ENCODE measurements around the gene SLC4A4.

SLC4A4 gene

DNA sequence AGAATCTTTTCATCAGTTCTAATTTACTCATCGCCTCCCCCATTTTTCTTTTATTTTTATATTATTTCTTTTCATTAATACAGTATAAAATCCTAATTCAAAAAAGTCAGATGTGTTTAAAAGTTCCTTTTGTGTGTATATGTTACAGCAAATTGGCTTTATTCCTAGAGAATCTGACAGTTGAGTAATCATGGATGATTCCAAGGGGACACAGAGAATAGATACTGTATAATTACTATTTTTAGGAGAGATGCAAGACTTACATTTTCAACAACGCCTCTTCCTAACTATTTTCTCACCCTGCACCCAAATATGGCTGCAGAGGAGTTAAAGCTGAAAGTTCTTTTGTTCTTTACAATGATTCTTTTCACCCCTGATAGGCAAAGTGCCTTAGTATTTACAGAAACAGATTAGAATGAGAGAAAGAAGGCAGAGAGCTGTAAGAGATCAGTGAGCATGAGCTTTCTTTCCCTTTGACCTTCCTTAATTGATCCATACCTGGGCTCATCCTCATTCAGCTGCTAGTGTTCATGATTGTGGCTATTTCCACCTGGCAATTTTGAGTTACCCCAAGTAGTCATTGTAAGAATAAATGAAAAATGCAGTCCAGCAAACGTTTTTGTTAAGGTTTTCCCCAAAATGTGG, 210.8 kb downstream of the SLC4A4 start:
- DNase-seq, result no peak

DNA sequence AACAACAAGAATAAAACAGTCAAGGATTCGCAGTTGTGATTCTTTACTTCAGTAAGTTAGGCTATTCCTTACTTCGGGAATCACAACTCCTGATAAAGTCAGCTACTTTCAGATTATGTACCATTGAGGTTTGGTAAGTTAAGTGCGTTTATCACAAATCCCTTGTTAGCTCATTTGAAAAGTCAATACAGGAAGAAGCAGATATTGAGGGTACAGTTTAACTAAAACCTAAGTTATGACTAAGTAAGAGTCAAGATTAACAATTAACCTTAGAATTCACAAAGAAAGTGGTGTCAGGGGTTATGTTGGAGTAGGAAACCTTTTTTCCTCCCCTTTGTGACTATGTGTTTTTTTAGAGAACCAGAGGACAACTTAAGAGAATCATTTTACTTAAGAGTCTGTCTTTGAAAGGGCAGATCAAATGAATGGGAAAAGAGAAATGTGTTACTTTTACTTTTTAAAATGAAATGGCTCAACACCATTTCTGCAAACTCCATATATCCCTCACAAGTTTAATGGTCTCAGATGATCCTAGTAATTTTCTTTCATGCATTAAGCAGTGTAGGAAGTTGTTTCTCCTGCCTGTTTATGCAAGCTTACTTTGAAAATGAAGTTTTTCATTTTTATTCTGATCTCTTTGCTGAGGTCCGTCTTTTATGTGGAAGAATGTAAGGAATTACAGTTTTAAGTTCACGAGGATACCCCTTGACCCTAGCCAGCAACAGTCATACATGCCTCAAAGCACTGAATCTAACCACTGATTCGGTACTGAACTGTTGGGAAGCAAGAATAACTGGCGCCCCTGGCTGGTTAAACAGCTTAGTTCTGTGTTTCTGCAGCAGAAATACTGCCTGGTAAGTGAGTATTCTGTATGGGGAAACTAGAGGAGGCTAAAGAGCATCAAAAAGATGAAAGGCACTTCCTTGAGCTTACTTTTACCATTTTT, 211.7 kb downstream of the SLC4A4 start:
- no peak for DNase-seq

DNA sequence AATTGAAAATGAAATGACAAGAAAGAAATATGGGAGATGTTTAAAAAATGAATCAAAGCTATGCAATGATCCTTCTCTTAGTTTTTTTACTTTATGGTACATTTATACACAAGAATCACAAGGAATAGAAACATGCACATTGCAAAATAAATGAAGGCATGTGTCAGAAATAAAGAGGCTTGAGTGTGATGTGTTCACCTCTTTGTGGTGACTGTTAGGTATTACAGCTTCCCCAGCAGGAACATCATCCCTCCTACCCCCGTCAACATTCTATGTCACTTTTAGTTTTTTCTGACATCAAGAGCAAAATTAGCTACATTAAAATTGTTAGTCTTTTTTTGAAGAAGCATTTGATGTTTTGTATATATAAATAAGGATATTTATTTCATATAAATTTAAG, 214.8 kb downstream of the SLC4A4 start:
- no peak for DNase-seq

DNA sequence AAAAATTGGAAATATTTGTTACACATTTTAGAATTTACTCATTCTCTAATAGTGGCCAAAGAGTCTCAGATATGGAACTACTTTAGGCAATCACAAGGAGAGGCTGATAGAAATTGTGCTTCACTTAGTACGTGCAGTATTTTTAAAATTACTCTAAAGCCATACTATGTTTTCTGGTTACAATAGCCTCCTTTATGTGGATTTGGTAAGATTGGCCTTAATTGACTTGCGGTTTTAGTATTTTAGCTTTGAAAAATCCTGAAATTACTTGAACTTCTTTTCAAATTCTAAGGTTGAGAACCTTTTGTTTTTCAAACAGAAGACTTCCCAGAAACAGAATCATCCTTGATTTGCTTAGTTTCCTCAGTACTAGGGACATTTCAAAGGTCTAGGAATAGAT, 215.2 kb downstream of the SLC4A4 start:
- DNase-seq, result no peak

- no peak for DNase-seq
Measured at GRCh38 chr4:71558248-71558647, 219.4 kb downstream of the SLC4A4 start.

DNA sequence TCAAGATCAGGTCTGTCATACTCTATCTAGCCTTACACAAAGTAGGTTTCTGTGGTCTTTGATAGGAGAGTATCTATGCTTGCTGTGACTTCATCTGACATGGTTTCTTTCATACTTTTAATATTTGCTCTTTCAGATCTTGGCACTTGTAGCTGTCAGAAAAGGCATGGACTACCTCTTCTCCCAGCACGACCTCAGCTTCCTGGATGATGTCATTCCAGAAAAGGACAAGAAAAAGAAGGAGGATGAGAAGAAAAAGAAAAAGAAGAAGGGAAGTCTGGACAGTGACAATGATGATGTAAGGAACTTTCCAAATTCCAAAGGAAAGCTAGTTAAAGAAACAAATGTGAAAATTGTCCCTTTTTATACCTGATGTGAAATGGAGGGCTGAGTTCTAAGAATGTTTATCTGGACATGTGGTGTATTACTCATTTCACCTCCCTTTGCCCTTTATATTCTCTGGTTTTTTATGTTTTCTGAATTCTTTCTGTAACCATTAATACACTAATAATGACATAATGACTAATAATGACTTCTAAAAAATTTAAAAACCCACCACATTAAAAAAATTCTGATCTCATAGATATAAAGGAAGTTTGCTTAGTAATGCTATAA, 221.2 kb downstream of the SLC4A4 start:
- no peak for DNase-seq

DNA sequence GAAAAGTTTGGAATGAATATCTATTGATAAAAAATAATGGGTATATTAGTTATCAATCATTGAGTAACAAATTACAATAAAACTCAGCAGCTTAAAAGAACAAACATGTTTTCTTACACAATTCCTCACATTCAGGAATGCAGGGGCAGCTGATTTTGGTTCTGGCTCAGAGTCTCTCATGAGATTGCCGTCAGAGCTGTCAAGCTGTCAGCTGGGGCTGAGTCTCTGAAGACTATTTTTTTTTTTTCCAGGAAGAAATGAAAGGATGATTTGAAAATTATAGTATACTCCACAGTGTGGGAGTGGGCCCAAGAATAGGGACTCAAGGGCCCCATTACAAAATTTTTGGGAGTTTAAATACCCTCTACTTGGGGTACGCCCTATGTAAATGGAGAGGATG, 226.0 kb downstream of the SLC4A4 start:
- DNase-seq, result no peak

DNA sequence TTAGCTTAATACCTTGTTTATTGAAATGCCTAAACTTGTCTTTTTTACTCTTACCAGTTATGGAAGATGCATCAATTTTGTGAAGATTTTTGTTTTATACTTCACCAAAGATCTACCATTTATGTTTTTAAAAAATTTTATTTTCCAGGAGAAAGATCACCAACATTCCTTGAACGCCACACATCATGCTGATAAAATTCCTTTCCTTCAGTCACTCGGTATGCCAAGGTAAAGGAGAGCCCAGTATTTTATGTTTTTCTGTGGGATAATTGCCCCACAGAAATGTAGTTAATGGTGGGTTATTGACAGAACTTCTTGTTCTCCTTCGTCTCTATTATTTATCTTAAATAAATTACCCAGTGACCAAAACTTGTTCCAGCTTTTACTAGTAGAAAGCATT, 228.0 kb downstream of the SLC4A4 start:
- DNase-seq, result no peak

GRCh38 chr4:71568131-71568530, 229.3 kb downstream of the SLC4A4 start:
- DNase-seq, result no peak

DNA sequence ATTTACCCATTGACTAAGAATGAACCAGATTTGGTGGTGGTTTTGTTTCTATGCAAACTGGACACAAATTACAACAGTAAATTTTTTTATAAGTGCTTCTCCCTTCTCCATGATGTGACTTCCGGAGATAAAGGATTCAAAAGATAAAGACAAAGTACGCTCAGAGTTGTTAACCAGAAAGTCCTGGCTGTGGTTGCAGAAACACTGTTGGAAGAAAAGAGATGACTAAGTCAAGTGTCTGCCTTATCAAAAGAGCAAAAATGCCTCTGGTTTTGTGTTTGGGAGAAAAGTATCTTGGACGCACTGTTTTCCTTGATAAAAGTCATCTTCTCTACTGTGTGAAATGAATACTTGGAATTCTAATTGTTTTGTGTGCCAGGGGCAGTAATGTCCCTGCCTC, 231.7 kb downstream of the SLC4A4 start:
- no peak for DNase-seq

DNA sequence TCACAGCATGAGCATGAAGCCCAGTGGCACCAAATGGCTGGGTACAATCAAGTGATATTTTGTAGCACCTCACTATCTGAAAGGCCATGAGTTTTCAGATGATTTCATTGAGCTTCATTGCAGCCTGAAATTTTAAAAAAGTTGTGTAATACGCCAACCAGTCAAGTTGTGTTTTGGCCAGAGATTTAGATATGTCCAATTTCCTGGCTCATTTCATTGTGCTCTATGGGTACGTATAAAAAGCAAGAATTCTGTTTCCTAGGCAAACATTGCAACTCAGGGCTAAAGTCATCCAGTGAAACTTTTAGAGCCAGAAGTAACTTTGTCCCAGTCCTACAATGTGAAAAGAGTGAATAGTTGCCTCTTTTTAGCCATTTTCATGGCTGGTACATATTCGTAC, 232.5 kb downstream of the SLC4A4 start:
- no peak for DNase-seq

- no peak for DNase-seq
Measured at GRCh38 chr4:71583971-71584370, 245.2 kb downstream of the SLC4A4 start.

DNA sequence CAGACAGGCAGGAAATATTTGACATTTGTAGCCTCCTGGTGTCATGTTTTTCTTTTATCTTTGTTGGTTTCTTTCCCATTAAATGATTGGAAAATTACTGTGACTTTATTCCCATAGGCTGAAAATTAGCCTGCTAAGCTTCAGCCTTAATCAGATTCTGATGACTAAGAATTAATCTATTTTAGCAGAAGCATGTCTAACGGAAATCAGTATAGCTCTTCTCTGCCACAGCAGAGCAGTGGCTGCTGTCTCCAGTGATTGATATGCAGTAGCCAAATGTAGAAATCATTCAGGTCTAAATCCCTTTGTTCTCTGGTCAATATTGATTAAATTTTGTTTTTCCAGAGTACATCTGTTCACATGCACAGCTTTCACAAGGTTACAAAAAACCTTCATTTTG, 245.8 kb downstream of the SLC4A4 start:
- no peak for DNase-seq

GRCh38 chr4:71586087-71586763, 247.4 kb downstream of the SLC4A4 start:
- DNase-seq, result no peak

- DNase-seq, result no peak
Measured at GRCh38 chr4:71587995-71588394, 249.2 kb downstream of the SLC4A4 start.

- DNase-seq, result no peak
Measured at GRCh38 chr4:71592793-71593192, 254.0 kb downstream of the SLC4A4 start.

DNA sequence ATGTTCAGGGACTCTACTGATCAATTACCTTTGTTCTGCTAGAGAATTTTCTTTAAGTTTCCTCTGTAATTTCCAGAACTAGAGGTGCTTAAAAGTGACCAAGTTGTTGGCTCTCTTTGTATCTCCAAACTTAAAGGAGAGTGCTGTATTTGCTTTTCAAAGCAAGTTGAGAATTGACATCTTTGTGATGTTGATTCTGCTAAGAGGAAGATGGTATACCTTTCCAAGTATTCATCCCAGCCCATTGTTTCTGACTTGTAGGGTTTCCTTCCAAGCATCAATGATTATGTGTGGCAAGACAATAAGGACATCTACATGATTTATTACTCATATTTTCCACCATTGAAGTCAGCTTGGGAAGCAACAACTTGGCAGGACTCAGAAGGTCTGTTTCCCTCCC, 254.5 kb downstream of the SLC4A4 start:
- no peak for DNase-seq

DNA sequence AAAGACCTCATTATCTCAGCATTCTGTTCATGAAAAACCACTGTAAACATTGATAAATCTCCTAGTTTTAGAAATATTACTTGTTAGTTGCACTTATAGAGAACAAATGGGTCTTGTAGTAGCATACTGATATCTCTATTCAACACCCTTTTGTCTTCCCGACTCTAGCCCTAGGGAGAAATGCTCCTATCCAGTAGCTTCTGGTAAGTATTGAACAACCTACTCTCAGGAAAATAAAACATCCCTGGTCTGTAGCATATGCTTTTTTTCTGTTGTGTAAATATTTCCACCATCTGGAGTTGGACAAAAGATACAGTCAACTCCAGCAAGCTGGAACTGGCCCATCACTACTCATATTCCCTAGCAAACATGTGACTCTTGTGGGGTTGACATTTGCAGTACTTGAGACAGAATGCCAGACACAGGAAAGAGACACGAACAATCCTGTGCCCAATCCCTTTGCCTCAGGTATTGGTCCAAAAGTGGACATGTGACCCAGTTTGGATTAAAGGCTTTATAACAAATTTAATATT, 256.8 kb downstream of the SLC4A4 start:
- no peak for DNase-seq

- DNase-seq, result no peak
Measured at GRCh38 chr4:71599578-71599977, 260.8 kb downstream of the SLC4A4 start.

GRCh38 chr4:71602289-71602900, 263.6 kb downstream of the SLC4A4 start:
- DNase-seq, result no peak

DNA sequence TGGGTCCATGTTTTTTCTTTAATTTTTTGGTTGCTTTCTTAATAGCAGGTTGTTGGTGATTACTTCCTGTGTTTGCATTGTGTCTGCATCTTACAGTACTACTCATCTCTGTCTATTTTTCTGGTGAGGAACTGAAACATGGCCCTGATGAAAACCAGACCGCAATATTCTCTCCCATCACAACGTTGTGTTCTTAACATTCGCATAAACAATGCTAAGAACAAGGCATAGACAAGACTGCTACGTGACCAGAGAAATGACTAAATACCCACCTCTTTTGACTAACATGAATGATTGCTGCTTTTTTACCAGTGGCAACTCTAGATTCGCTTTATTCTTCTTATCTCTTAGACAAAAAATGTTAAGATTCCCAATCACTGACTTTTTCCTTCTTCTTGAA, 266.0 kb downstream of the SLC4A4 start:
- DNase-seq, result no peak

DNA sequence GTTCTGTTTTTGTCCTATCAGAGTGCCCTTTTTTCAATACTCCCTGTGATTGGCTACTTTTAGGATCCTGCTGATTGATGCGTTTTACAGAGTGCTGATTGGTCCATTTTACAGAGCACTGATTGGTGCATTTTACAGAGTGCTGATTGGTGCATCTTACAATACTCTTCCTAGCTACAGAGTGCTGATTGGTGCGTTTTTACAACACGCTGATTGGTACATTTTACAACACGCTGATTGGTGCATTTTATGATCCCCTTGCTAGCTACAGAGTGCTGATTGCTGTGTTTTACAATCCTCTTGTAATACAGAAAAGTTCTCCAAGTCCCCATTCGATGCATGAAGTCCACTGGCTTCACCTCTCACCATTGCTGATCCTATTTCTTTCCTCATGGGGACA, 268.3 kb downstream of the SLC4A4 start:
- no peak for DNase-seq
